ENCODE measurements around the gene SPAG9. TPM values are rescaled to one million over a fixed set of nuclear protein-coding genes. Genes with fewer than 3 reads are reported as not detected.
A peak's percentile ranks its signal among the peaks of the same experiment; 100 is the strongest.
"Not testable (repeated sequence)": the region's sequence is repeated elsewhere in the genome, so short reads cannot be mapped to it uniquely, and the experiment has no call there.

The SPAG9 gene
- total RNA-seq, 4 donors from 2014 or later = 139 to 171 (median 143) TPM

- H3K36me3 ChIP-seq = no peaks in the 10 kb centered on the region
- H3K27me3 ChIP-seq = no peaks in the 10 kb centered on the region
- H3K4me1 ChIP-seq = peaks cover 25 to 54% of the 10 kb centered on the region in 2 donors
- ATAC-seq (peak in 1 of 2 donors; percentile 13), DNase-seq (peak in 1 of 2 donors; percentile 23)
- no peaks in the 10 kb centered on the region for H3K9me3 ChIP-seq
- peak overlapping the region; percentile 98 to 100 (median 100) for H3K27ac ChIP-seq
- no peak for TF ChIP-seq CTCF (IDR thresholded peaks at IDR 0.05 in 4 of 5, conservative IDR thresholded peaks at IDR 0.05 in 1 of 5)
- no peak for TF ChIP-seq POLR2A (IDR thresholded peaks at IDR 0.05)
- in situ Hi-C loops (cut with MboI; ENCODE audit: low sequenced_read_pairs in 4 of 4) (no loop called here), intact Hi-C loops (cut with DNase I; ENCODE audit: low total_unique reads) (loop anchor here (10.0 kb wide), 1 partner anchor 519 kb away; the partner anchor contains the start of gene ACSF2)
- H3K4me3 ChIP-seq = peak overlapping the region; percentile 57 to 74 (median 59)
Observed at GRCh38 chr17:50943575-50943933, 177.1 kb downstream of the SPAG9 start.

- intact Hi-C loops (cut with DNase I; ENCODE audit: low total_unique reads) = loop anchor here (10.0 kb wide), 1 partner anchor 517 kb away; the partner anchor contains the start of gene ACSF2
- ATAC-seq = not testable (repeated sequence)
Observed at GRCh38 chr17:50941676-50942048, 179.0 kb downstream of the SPAG9 start.

GRCh38 chr17:50939795-50940684 is 180.6 kb downstream of the SPAG9 start:
- Histone ChIP-seq H3K4me1 (peaks cover 32 to 42% of the 10 kb centered on the region in 2 donors), H3K27ac (peak overlapping the region in 3 of 4 donors; percentile 45 to 99 (median 55)), H3K27me3 (no peaks in the 10 kb centered on the region), H3K4me3 (no peak overlapping the region), H3K36me3 (no peaks in the 10 kb centered on the region), H3K9me3 (no peaks in the 10 kb centered on the region)
- TF ChIP-seq CTCF (IDR thresholded peaks at IDR 0.05 in 4 of 5, conservative IDR thresholded peaks at IDR 0.05 in 1 of 5) (no peak), POLR2A (IDR thresholded peaks at IDR 0.05) (no peak)
- in situ Hi-C loops (cut with MboI; ENCODE audit: low sequenced_read_pairs in 4 of 4) = no loop called here
- ATAC-seq (no peak), DNase-seq (no peak)
- intact Hi-C loops (cut with DNase I; ENCODE audit: low total_unique reads) = loop anchor here (10.0 kb wide), 1 partner anchor 515 kb away; the partner anchor contains the start of gene ACSF2

More at GRCh38 chr17:50941676-50942048, 179.0 kb downstream of the SPAG9 start:
- H3K27ac ChIP-seq = peak overlapping the region; percentile 98 to 100 (median 100)
- H3K4me1 ChIP-seq = peaks cover 23 to 42% of the 10 kb centered on the region in 2 donors
- H3K27me3 ChIP-seq; H3K36me3 ChIP-seq; H3K4me3 ChIP-seq; H3K9me3 ChIP-seq; in situ Hi-C loops (cut with MboI; ENCODE audit: low sequenced_read_pairs in 4 of 4): not testable (repeated sequence)
- peak in 1 of 2 donors; percentile 4 for DNase-seq

- ATAC-seq (no peak), DNase-seq (no peak)
- no peaks in the 10 kb centered on the region for H3K27me3 ChIP-seq
- TF ChIP-seq POLR2A (IDR thresholded peaks at IDR 0.05) = no peak
- no peak for TF ChIP-seq CTCF (IDR thresholded peaks at IDR 0.05 in 4 of 5, conservative IDR thresholded peaks at IDR 0.05 in 1 of 5)
- H3K9me3 ChIP-seq = no peaks in the 10 kb centered on the region
- H3K4me1 ChIP-seq = peaks cover 36 to 42% of the 10 kb centered on the region in 2 donors
- in situ Hi-C loops (cut with MboI; ENCODE audit: low sequenced_read_pairs in 4 of 4) (no loop called here), intact Hi-C loops (cut with DNase I; ENCODE audit: low total_unique reads) (no loop called here)
- H3K27ac ChIP-seq = peak overlapping the region in 3 of 4 donors; percentile 45 to 99 (median 55)
- H3K36me3 ChIP-seq = no peaks in the 10 kb centered on the region
- H3K4me3 ChIP-seq = no peak overlapping the region
Observed at GRCh38 chr17:50939542-50939794, 181.2 kb downstream of the SPAG9 start.

GRCh38 chr17:50938821-50939541 is 181.7 kb downstream of the SPAG9 start:
- H3K4me1 ChIP-seq = peaks cover 34 to 42% of the 10 kb centered on the region in 2 donors
- in situ Hi-C loops (cut with MboI; ENCODE audit: low sequenced_read_pairs in 4 of 4) = no loop called here
- intact Hi-C loops (cut with DNase I; ENCODE audit: low total_unique reads) = no loop called here
- H3K9me3 ChIP-seq = no peaks in the 10 kb centered on the region
- no peaks in the 10 kb centered on the region for H3K27me3 ChIP-seq
- peak overlapping the region in 2 of 4 donors; percentile 55 to 99 for H3K27ac ChIP-seq
- H3K4me3 ChIP-seq = no peak overlapping the region
- ATAC-seq (no peak), DNase-seq (no peak)
- TF ChIP-seq POLR2A (IDR thresholded peaks at IDR 0.05) (no peak), CTCF (IDR thresholded peaks at IDR 0.05 in 4 of 5, conservative IDR thresholded peaks at IDR 0.05 in 1 of 5) (no peak)
- no peaks in the 10 kb centered on the region for H3K36me3 ChIP-seq

Data from gastrocnemius medialis (tissue), 4 donors.